Measurements from ENCODE around the gene ATP8A1.
"Not testable (repeated sequence)": the region's sequence is repeated elsewhere in the genome, so short reads cannot be mapped to it uniquely, and the experiment has no call there.

DNA sequence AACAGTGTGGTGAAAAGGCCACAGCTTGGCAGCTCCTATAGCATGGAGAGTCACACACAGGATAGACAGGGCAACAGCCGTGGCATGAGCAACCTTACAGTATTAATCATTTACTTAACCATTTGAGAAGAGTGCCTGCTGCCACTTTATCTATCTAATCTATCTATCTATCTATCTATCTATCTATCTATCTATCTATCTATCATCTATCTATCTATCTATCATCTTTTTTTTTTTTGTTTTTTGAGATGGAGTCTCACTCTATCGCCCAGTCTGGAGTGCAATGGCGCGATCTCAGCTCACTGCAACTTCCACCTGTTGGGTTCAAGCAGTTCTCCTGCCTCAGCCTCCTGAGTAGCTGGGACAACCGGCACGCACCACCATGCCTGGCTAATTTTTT lies 284.6 kb downstream of the ATP8A1 start:
- TF ChIP-seq, protein P1, sequence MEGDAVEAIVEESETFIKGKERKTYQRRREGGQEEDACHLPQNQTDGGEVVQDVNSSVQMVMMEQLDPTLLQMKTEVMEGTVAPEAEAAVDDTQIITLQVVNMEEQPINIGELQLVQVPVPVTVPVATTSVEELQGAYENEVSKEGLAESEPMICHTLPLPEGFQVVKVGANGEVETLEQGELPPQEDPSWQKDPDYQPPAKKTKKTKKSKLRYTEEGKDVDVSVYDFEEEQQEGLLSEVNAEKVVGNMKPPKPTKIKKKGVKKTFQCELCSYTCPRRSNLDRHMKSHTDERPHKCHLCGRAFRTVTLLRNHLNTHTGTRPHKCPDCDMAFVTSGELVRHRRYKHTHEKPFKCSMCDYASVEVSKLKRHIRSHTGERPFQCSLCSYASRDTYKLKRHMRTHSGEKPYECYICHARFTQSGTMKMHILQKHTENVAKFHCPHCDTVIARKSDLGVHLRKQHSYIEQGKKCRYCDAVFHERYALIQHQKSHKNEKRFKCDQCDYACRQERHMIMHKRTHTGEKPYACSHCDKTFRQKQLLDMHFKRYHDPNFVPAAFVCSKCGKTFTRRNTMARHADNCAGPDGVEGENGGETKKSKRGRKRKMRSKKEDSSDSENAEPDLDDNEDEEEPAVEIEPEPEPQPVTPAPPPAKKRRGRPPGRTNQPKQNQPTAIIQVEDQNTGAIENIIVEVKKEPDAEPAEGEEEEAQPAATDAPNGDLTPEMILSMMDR (conservative IDR thresholded peaks at IDR 0.05; ENCODE audit: low read length) = not testable (repeated sequence)
- not testable (repeated sequence) for TF ChIP-seq EZH2phosphoT487 (IDR thresholded peaks at IDR 0.05; ENCODE audit: borderline replicate concordance, low read depth, low read length)
